Ascending aorta (tissue), 2 donors: Measurements from ENCODE around the gene USP2. TPM values are rescaled to one million over a fixed set of nuclear protein-coding genes. Genes with fewer than 3 reads are reported as not detected.

Experiments
- DNase-seq, 2 donors: peaks; one replicate each; pipeline ENCODE4 v3.0.0-alpha.2; 2019; ENCODE audit warnings: low spot score in 2 of 2
- H3K27ac ChIP-seq, 2 donors: fragments of 200-600 bp; sonication (generic); one replicate each; pipeline ENCODE4 v1.5.1; 2016 to 2017; ENCODE audit warnings: mild to moderate bottlenecking in 1 of 2
- H3K27me3 ChIP-seq: fragments of 200-600 bp; sonication (generic); one replicate; pipeline ENCODE4 v1.5.1; 2017
- H3K36me3 ChIP-seq, 2 donors: fragments of 200-600 bp; sonication (generic); one replicate each; pipeline ENCODE4 v1.5.1; 2016
- H3K4me1 ChIP-seq, 2 donors: fragments of 200-600 bp; sonication (generic); one replicate each; pipeline ENCODE4 v1.5.1; 2016 to 2017; ENCODE audit warnings: mild to moderate bottlenecking in 1 of 2
- H3K4me3 ChIP-seq, 2 donors: fragments of 200-600 bp; sonication (generic); one replicate each; pipeline ENCODE4 v1.5.1; 2016 to 2017; ENCODE audit warnings: mild to moderate bottlenecking in 1 of 2
- H3K9me3 ChIP-seq, 2 donors: fragments of 200-600 bp; sonication (generic); one replicate each; pipeline ENCODE4 v1.5.1; 2016
- intact Hi-C: fragments of 100-400 bp; cut with DNase I; formaldehyde crosslinking; loops from one replicate; pipeline ENCODE4 v1.15.1; 2023
- total RNA-seq: library from RNA; depleted of rRNA; stranded (reverse); fragments of >200 nt; gene quantifications from one replicate; pipeline ENCODE4 v1.1.0, GENCODE V29; 2016
- TF ChIP-seq, protein P1 (sequence below), 3 experiments: fragments of 200-600 bp in 2 of 3; fragments of 450-650 bp in 1 of 3; sonication (generic) in 2 of 3; IDR thresholded peaks; one replicate each; pipeline ENCODE4 v1.5.1; 2016 to 2019; ENCODE audit warnings: antibody characterized with exemption in 3 of 3, mild to moderate bottlenecking in 1 of 3, moderate library complexity in 1 of 3

USP2 gene
- total RNA-seq, 1 donor from 2014 or later = not detected

- intact Hi-C loops = no loop called here
- no peaks in the 10 kb centered on the region for H3K27me3 ChIP-seq
- no peak overlapping the region for H3K4me3 ChIP-seq
- H3K9me3 ChIP-seq = peaks cover 0 to 20% of the 10 kb centered on the region in 2 donors
- H3K4me1 ChIP-seq = no peaks in the 10 kb centered on the region
- no peak overlapping the region for H3K27ac ChIP-seq
- H3K36me3 ChIP-seq = no peaks in the 10 kb centered on the region
- TF ChIP-seq, protein P1, sequence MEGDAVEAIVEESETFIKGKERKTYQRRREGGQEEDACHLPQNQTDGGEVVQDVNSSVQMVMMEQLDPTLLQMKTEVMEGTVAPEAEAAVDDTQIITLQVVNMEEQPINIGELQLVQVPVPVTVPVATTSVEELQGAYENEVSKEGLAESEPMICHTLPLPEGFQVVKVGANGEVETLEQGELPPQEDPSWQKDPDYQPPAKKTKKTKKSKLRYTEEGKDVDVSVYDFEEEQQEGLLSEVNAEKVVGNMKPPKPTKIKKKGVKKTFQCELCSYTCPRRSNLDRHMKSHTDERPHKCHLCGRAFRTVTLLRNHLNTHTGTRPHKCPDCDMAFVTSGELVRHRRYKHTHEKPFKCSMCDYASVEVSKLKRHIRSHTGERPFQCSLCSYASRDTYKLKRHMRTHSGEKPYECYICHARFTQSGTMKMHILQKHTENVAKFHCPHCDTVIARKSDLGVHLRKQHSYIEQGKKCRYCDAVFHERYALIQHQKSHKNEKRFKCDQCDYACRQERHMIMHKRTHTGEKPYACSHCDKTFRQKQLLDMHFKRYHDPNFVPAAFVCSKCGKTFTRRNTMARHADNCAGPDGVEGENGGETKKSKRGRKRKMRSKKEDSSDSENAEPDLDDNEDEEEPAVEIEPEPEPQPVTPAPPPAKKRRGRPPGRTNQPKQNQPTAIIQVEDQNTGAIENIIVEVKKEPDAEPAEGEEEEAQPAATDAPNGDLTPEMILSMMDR (IDR thresholded peaks at IDR 0.05) = no peak
- no peak for DNase-seq
Measured at GRCh38 chr11:119400860-119401259, 19.4 kb upstream of the USP2 start.

GRCh38 chr11:119397740-119398139 lies 16.2 kb upstream of the USP2 start:
- DNase-seq = no peak
- Histone ChIP-seq H3K27ac (no peak overlapping the region), H3K4me3 (no peak overlapping the region), H3K4me1 (no peaks in the 10 kb centered on the region), H3K36me3 (no peaks in the 10 kb centered on the region), H3K27me3 (no peaks in the 10 kb centered on the region), H3K9me3 (peaks cover 0 to 20% of the 10 kb centered on the region in 2 donors)
- intact Hi-C loops = no loop called here
- TF ChIP-seq, protein P1 (IDR thresholded peaks at IDR 0.05) = no peak

DNA sequence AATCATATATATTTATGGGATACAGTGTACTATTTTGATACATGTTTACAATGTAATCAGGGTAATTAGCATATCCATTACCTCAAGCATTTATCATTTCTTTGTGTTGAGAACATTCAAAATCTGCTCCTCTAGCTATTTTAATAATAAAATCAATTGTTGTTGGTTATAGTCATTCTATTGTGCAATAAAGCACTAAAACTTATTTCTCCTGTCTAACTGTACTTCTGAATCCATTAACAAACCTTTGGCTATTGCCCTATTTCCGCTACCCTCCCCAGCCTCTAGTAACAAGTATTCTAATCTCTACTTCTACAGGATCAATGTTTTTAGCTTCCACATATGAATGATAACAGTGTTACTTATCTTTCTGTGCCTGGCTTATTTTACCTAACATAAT lies 15.3 kb upstream of the USP2 start:
- Histone ChIP-seq H3K27me3 (no peaks in the 10 kb centered on the region), H3K27ac (no peak overlapping the region), H3K9me3 (peaks cover 0 to 20% of the 10 kb centered on the region in 2 donors), H3K4me1 (no peaks in the 10 kb centered on the region), H3K4me3 (no peak overlapping the region), H3K36me3 (no peaks in the 10 kb centered on the region)
- TF ChIP-seq, protein P1 (IDR thresholded peaks at IDR 0.05) = no peak
- no peak for DNase-seq
- intact Hi-C loops = no loop called here

GRCh38 chr11:119391275-119391674 lies 9.8 kb upstream of the USP2 start:
- Histone ChIP-seq H3K36me3 (no peaks in the 10 kb centered on the region), H3K4me1 (no peaks in the 10 kb centered on the region), H3K9me3 (no peaks in the 10 kb centered on the region), H3K4me3 (no peak overlapping the region), H3K27me3 (no peaks in the 10 kb centered on the region), H3K27ac (no peak overlapping the region)
- no peak for DNase-seq
- TF ChIP-seq, protein P1 (IDR thresholded peaks at IDR 0.05) = no peak
- intact Hi-C loops = no loop called here

- Histone ChIP-seq H3K27me3 (no peaks in the 10 kb centered on the region), H3K36me3 (no peaks in the 10 kb centered on the region), H3K4me3 (no peak overlapping the region), H3K4me1 (no peaks in the 10 kb centered on the region), H3K27ac (no peak overlapping the region), H3K9me3 (no peaks in the 10 kb centered on the region)
- intact Hi-C loops = loop anchor here (10.0 kb wide), 1 partner anchor 335 kb away; the partner anchor contains the start of gene NECTIN1
- TF ChIP-seq, protein P1 (IDR thresholded peaks at IDR 0.05) = no peak
- no peak for DNase-seq
Measured at GRCh38 chr11:119389611-119390254, 8.2 kb upstream of the USP2 start.
